Heart left ventricle (tissue), 16 donors: ENCODE results near the gene PTPRN2. TPM values are rescaled to one million over a fixed set of nuclear protein-coding genes. Genes with fewer than 3 reads are reported as not detected.

ENCODE experiments used
- ATAC-seq, 4 donors: fragments of 200-7000 bp; cut with Tn5 transposase; one replicate each; pipeline ENCODE4 v1.9.1; 2020 to 2022; ENCODE audit warnings: moderate library complexity in 4 of 4, mild to moderate bottlenecking in 3 of 4, moderate number of reproducible peaks in 1 of 4
- DNase-seq, 5 donors: peaks; one replicate each; pipeline ENCODE4 v3.0.0-alpha.2; 2020
- H3K27ac ChIP-seq, 12 donors: fragments of 200-600 bp; sonication (generic) in 4 of 12; one replicate each; pipeline versions ENCODE4 v1.5.0 to v1.8.0; 2016 to 2022; ENCODE audit warnings: mild to moderate bottlenecking in 2 of 12
- H3K27me3 ChIP-seq, 9 donors: fragments of 200-600 bp; sonication (generic) in 2 of 9; one replicate each; pipeline versions ENCODE4 v1.5.1 to v1.8.0; 2016 to 2022; ENCODE audit warnings: mild to moderate bottlenecking in 3 of 9
- H3K36me3 ChIP-seq, 9 donors: fragments of 200-600 bp; sonication (generic) in 2 of 9; one replicate each; pipeline versions ENCODE4 v1.5.0 to v1.8.0; 2018 to 2022; ENCODE audit warnings: mild to moderate bottlenecking in 2 of 9
- H3K4me1 ChIP-seq, 12 donors: fragments of 200-600 bp; sonication (generic) in 4 of 12; one replicate each; pipeline versions ENCODE4 v1.5.0 to v1.8.0; 2016 to 2022; ENCODE audit warnings: mild to moderate bottlenecking in 3 of 12
- H3K4me3 ChIP-seq, 12 donors: fragments of 200-600 bp; sonication (generic) in 4 of 12; one replicate each; pipeline versions ENCODE4 v1.5.0 to v1.8.0; 2017 to 2022; ENCODE audit warnings: mild to moderate bottlenecking in 9 of 12, moderate library complexity in 4 of 12
- H3K9me3 ChIP-seq, 12 donors: fragments of 200-600 bp; sonication (generic) in 4 of 12; one replicate each; pipeline versions ENCODE4 v1.5.0 to v1.8.0; 2016 to 2022; ENCODE audit warnings: mild to moderate bottlenecking in 1 of 12
- CTCF ChIP-seq, 12 donors: fragments of 200-600 bp; sonication (generic) in 4 of 12; IDR thresholded peaks; one replicate each; pipeline versions ENCODE4 v1.5.0 to v1.8.0; 2018 to 2022; ENCODE audit warnings: antibody characterized with exemption in 12 of 12, mild to moderate bottlenecking in 5 of 12
- POLR2A ChIP-seq, 2 donors: fragments of 450-650 bp; IDR thresholded peaks; one replicate each; pipeline ENCODE4 v1.6.1; 2017; ENCODE audit warnings: antibody characterized with exemption in 2 of 2, mild to moderate bottlenecking in 2 of 2, moderate library complexity in 2 of 2
- WGBS, 4 donors: extraction: QIAGEN DNeasy Blood & Tissue Kit in 2 of 4; methylation state at CpG; one replicate each; pipeline versions ENCODE4 v1.1.5 to v1.1.7; 2013 to 2018; 5-methylcytosine and 5-hydroxymethylcytosine counted together
- intact Hi-C, 10 donors: fragments of 100-400 bp; cut with DNase I; formaldehyde crosslinking; loops; one replicate each; pipeline versions ENCODE4 v1.11.1 to v1.14.2; 2022
- polyA plus RNA-seq, 2 donors: library from polyadenylated mRNA; stranded (reverse); fragments of 200-250 nt; gene quantifications; one replicate each; pipeline ENCODE4 v1.2.3, GENCODE V29; 2013
- total RNA-seq, 9 donors: library from RNA; depleted of rRNA in 2 of 9; stranded (reverse); fragments of >200 nt in 2 of 9; fragmentation: NEBNext Ultra II Directional in 3 of 9; extraction: Animal tissue kit (Norgen Biotek cat#: 25700) in 3 of 9; gene quantifications; one replicate each; pipeline versions ENCODE4 v1.1.0 to v1.2.4, GENCODE V29; 2016 to 2023
- donor health status: ischemic (EF 13 %, LVEDD 7.1; RV severe dilation, severe dysfunction).
- donor health status: healthy with polysubstance abuse.
- donor health status: DM: no; HTN: yes; CAD: no.
- donor health status: DM: no; HTN: no; CAD: no.
- donor health status: ischemic (EF 25% LVEDD 6.9; RV normal size, moderate dysfunction).
- donor health status: ischemic (EF 25% LVEDD 5.7; RV mildly dilated, moderate dysfunction).
- donor health status: healthy.
- donor health status: DM: yes; HTN: yes; CAD: no.
- donor health status: ischemic (EF 35%, LVEDD 5.7; RV mildly dilated, moderate dysfunction).
- donor health status: nonischemic (EF 11% LVEDD 7.7; RV severe dilation, severe dysfunction).
- donor health status: DM: yes; HTN: yes; CAD: no.
- donor health status: PGD.
- donor health status: ischemic (EF 29% LVEDD 5.4; RV normal size, mild dysfunction).
- donor health status: nonischemic (EF 23%, LVEDD 6.1; RV moderate dilation, normal function).

PTPRN2 gene
- total and polyA plus RNA-seq, 11 donors: 0.61 to 2.3 (median 1.3) TPM

- intact Hi-C loops: loop anchor here in 1 of 10 donors (10.0 kb wide), 1 partner anchor 307 kb away; no protein-coding TSS in a partner anchor
- WGBS, 4 donors: 62 to 74% (median 70%) methylated on average over 15 to 16 of the region's 16 CpGs
Observed at GRCh38 chr7:158017111-158018097, 570.2 kb downstream of the PTPRN2 start.

GRCh38 chr7:158016180-158017097 lies 571.2 kb downstream of the PTPRN2 start:
- peaks cover 0 to 25% (median 9%) of the 10 kb centered on the region in 12 donors for H3K4me1 ChIP-seq
- peak in 1 of 5 donors; percentile 52 for DNase-seq
- no peaks in the 10 kb centered on the region for H3K36me3 ChIP-seq
- no peaks in the 10 kb centered on the region for H3K9me3 ChIP-seq
- ATAC-seq: peak in 2 of 4 donors; percentile 31 to 61
- TF ChIP-seq CTCF (IDR thresholded peaks at IDR 0.05): no peak
- TF ChIP-seq POLR2A (IDR thresholded peaks at IDR 0.05): no peak
- intact Hi-C loops: loop anchor here in 1 of 10 donors (10.0 kb wide), 1 partner anchor 308 kb away; no protein-coding TSS in a partner anchor
- H3K27ac ChIP-seq: peak overlapping the region in 6 of 12 donors; percentile 25 to 57 (median 46)
- peaks cover 0 to 15% (median 0%) of the 10 kb centered on the region in 9 donors for H3K27me3 ChIP-seq
- H3K4me3 ChIP-seq: peak overlapping the region in 8 of 12 donors; percentile 1 to 42 (median 14)
- WGBS, 4 donors: 26 to 34% (median 29%) methylated on average over 26 to 31 of the region's 31 CpGs

More at GRCh38 chr7:158017111-158018097, 570.2 kb downstream of the PTPRN2 start:
- Histone ChIP-seq H3K4me1 (peaks cover 0 to 25% (median 9%) of the 10 kb centered on the region in 12 donors), H3K27ac (no peak overlapping the region), H3K4me3 (no peak overlapping the region), H3K9me3 (no peaks in the 10 kb centered on the region), H3K36me3 (no peaks in the 10 kb centered on the region), H3K27me3 (peaks cover 0 to 11% (median 0%) of the 10 kb centered on the region in 9 donors)
- TF ChIP-seq CTCF (IDR thresholded peaks at IDR 0.05): no peak
- no peak for TF ChIP-seq POLR2A (IDR thresholded peaks at IDR 0.05)
- ATAC-seq: no peak
- DNase-seq: peak in 1 of 5 donors; percentile 31

GRCh38 chr7:158015403-158016179 lies 572.0 kb downstream of the PTPRN2 start:
- Histone ChIP-seq H3K36me3 (no peaks in the 10 kb centered on the region), H3K9me3 (no peaks in the 10 kb centered on the region), H3K4me3 (peak overlapping the region in 8 of 12 donors; percentile 1 to 42 (median 14)), H3K4me1 (peaks cover 0 to 25% (median 9%) of the 10 kb centered on the region in 12 donors), H3K27me3 (peaks cover 0 to 20% (median 0%) of the 10 kb centered on the region in 9 donors), H3K27ac (peak overlapping the region in 6 of 12 donors; percentile 25 to 57 (median 46))
- intact Hi-C loops: loop anchor here in 1 of 10 donors (10.0 kb wide), 1 partner anchor 309 kb away; no protein-coding TSS in a partner anchor
- no peak for DNase-seq
- no peak for TF ChIP-seq CTCF (IDR thresholded peaks at IDR 0.05)
- TF ChIP-seq POLR2A (IDR thresholded peaks at IDR 0.05): no peak
- peak in 2 of 4 donors; percentile 34 to 51 for ATAC-seq
- 42 to 49% (median 46%) methylated on average over 21 of the region's 21 CpGs for WGBS, 4 donors
